ENCODE data around the gene CAMK2D. TPM values are rescaled to one million over a fixed set of nuclear protein-coding genes. Genes with fewer than 3 reads are reported as not detected.

Gene CAMK2D
- total RNA-seq, 6 donors from 2014 or later = 41.0 to 75.8 (median 51.9) TPM

- Histone ChIP-seq H3K27me3 (no peaks in the 10 kb centered on the region), H3K36me3 (no peaks in the 10 kb centered on the region), H3K4me1 (peaks cover 12 to 25% (median 18%) of the 10 kb centered on the region in 4 donors), H3K4me3 (no peak overlapping the region), H3K9me3 (no peaks in the 10 kb centered on the region), H3K27ac (peak overlapping the region in 3 of 4 donors; percentile 8 to 60 (median 16))
- DNase-seq = peak in 1 of 2 donors; percentile 62
- 66 to 80% methylated on average over 5 of the region's 5 CpGs for WGBS, 2 donors
- TF ChIP-seq POLR2A (IDR thresholded peaks at IDR 0.05) (no peak), CTCF (IDR thresholded peaks at IDR 0.05) (no peak), EP300 (IDR thresholded peaks at IDR 0.05) (no peak), POLR2AphosphoS5 (IDR thresholded peaks at IDR 0.05) (no peak)
- peak; percentile 73 to 81 for ATAC-seq (ENCODE audit: low FRiP score in 2 of 2)
Observed at GRCh38 chr4:113645771-113646441, 115.6 kb downstream of the CAMK2D start.

- H3K27ac ChIP-seq = peak overlapping the region in 2 of 4 donors; percentile 8 to 25
- no peaks in the 10 kb centered on the region for H3K9me3 ChIP-seq
- 81 to 89% methylated on average over 1 of the region's 1 CpG for WGBS, 2 donors
- no peaks in the 10 kb centered on the region for H3K27me3 ChIP-seq
- no peaks in the 10 kb centered on the region for H3K36me3 ChIP-seq
- TF ChIP-seq CTCF (IDR thresholded peaks at IDR 0.05) (no peak), POLR2A (IDR thresholded peaks at IDR 0.05) (no peak), EP300 (IDR thresholded peaks at IDR 0.05) (no peak), POLR2AphosphoS5 (IDR thresholded peaks at IDR 0.05) (no peak)
- no peak for ATAC-seq (ENCODE audit: low FRiP score in 2 of 2)
- DNase-seq = no peak
- H3K4me3 ChIP-seq = no peak overlapping the region
- H3K4me1 ChIP-seq = peaks cover 12 to 25% (median 18%) of the 10 kb centered on the region in 4 donors
Observed at GRCh38 chr4:113645288-113645687, 116.2 kb downstream of the CAMK2D start.

- no peak overlapping the region for H3K27ac ChIP-seq
- no peaks in the 10 kb centered on the region for H3K9me3 ChIP-seq
- ATAC-seq (ENCODE audit: low FRiP score in 2 of 2) (no peak), DNase-seq (no peak)
- H3K36me3 ChIP-seq = no peaks in the 10 kb centered on the region
- H3K4me3 ChIP-seq = no peak overlapping the region
- H3K27me3 ChIP-seq = no peaks in the 10 kb centered on the region
- peaks cover 12 to 25% (median 19%) of the 10 kb centered on the region in 4 donors for H3K4me1 ChIP-seq
- WGBS, 2 donors = 81 to 92% methylated on average over 1 of the region's 1 CpG
- no peak for TF ChIP-seq POLR2AphosphoS5 (IDR thresholded peaks at IDR 0.05)
- TF ChIP-seq CTCF (IDR thresholded peaks at IDR 0.05) = no peak
- TF ChIP-seq EP300 (IDR thresholded peaks at IDR 0.05) = no peak
- no peak for TF ChIP-seq POLR2A (IDR thresholded peaks at IDR 0.05)
Observed at GRCh38 chr4:113644398-113644797, 117.1 kb downstream of the CAMK2D start.

GRCh38 chr4:113643505-113643904, 118.0 kb downstream of the CAMK2D start:
- no peak for ATAC-seq (ENCODE audit: low FRiP score in 2 of 2)
- H3K4me1 ChIP-seq = peaks cover 12 to 25% (median 22%) of the 10 kb centered on the region in 4 donors

More at GRCh38 chr4:113643505-113643904, 118.0 kb downstream of the CAMK2D start:
- no peak for DNase-seq
- Histone ChIP-seq H3K36me3 (no peaks in the 10 kb centered on the region), H3K9me3 (no peaks in the 10 kb centered on the region), H3K4me3 (no peak overlapping the region), H3K27ac (no peak overlapping the region), H3K27me3 (no peaks in the 10 kb centered on the region)
- TF ChIP-seq POLR2A (IDR thresholded peaks at IDR 0.05) (no peak), CTCF (IDR thresholded peaks at IDR 0.05) (no peak), POLR2AphosphoS5 (IDR thresholded peaks at IDR 0.05) (no peak), EP300 (IDR thresholded peaks at IDR 0.05) (no peak)
- 72 to 77% methylated on average over 4 of the region's 4 CpGs for WGBS, 2 donors
